ENCODE results near the gene TAOK3.
A peak's percentile ranks its signal among the peaks of the same experiment; 100 is the strongest.

TAOK3 gene

GRCh38 chr12:118327391-118327790 lies 45.3 kb downstream of the TAOK3 start:
- Histone ChIP-seq H3K4me3 (peak overlapping the region; percentile 42), H3K27ac (peak overlapping the region; percentile 84), H3K36me3 (ENCODE audit: insufficient read depth, low read length) (no peaks in the 10 kb centered on the region), H3K9me3 (ENCODE audit: low read depth, low read length) (no peaks in the 10 kb centered on the region), H3K9ac (ENCODE audit: insufficient read length) (no peak overlapping the region)
- TF ChIP-seq POLR2AphosphoS5 (IDR thresholded peaks at IDR 0.05; ENCODE audit: borderline replicate concordance, low read depth, low read length): no peak
- no peak for TF ChIP-seq EZH2 (IDR thresholded peaks at IDR 0.05)
- no peak for TF ChIP-seq FOXP2 (optimal IDR thresholded peaks at IDR 0.05; ENCODE audit: control extremely low read depth, extremely low read length, insufficient read depth)
- DNase-seq (ENCODE audit: low read depth, low spot score): peak; percentile 79

- TF ChIP-seq POLR2AphosphoS5 (IDR thresholded peaks at IDR 0.05; ENCODE audit: borderline replicate concordance, low read depth, low read length): no peak; the same call in 1 of the 2 replicates
- TF ChIP-seq FOXP2 (optimal IDR thresholded peaks at IDR 0.05; ENCODE audit: control extremely low read depth, extremely low read length, insufficient read depth): peak; percentile 47
- DNase-seq (ENCODE audit: low read depth, low spot score): peak; percentile 82
- Histone ChIP-seq H3K36me3 (ENCODE audit: insufficient read depth, low read length) (no peaks in the 10 kb centered on the region), H3K4me3 (peak overlapping the region; percentile 42; the same call in 1 of the 2 replicates), H3K9ac (ENCODE audit: insufficient read length) (no peak overlapping the region), H3K27ac (peak overlapping the region; percentile 84), H3K9me3 (ENCODE audit: low read depth, low read length) (no peaks in the 10 kb centered on the region)
These were observed 45.7 kb downstream of the TAOK3 start for GRCh38 chr12:118326991-118327390.

- Histone ChIP-seq H3K4me3 (no peak overlapping the region), H3K36me3 (ENCODE audit: insufficient read depth, low read length) (no peaks in the 10 kb centered on the region), H3K9ac (ENCODE audit: insufficient read length) (no peak overlapping the region), H3K27ac (no peak overlapping the region), H3K9me3 (ENCODE audit: low read depth, low read length) (no peaks in the 10 kb centered on the region)
- no peak for TF ChIP-seq EZH2 (IDR thresholded peaks at IDR 0.05)
- TF ChIP-seq POLR2AphosphoS5 (IDR thresholded peaks at IDR 0.05; ENCODE audit: borderline replicate concordance, low read depth, low read length): no peak
- TF ChIP-seq FOXP2 (optimal IDR thresholded peaks at IDR 0.05; ENCODE audit: control extremely low read depth, extremely low read length, insufficient read depth): no peak
- DNase-seq (ENCODE audit: low read depth, low spot score): no peak
These were observed 47.6 kb downstream of the TAOK3 start for GRCh38 chr12:118325081-118325480.

GRCh38 chr12:118319627-118320026 lies 53.1 kb downstream of the TAOK3 start:
- DNase-seq (ENCODE audit: low read depth, low spot score): no peak
- Histone ChIP-seq H3K9me3 (ENCODE audit: low read depth, low read length) (no peaks in the 10 kb centered on the region), H3K4me3 (no peak overlapping the region), H3K27ac (no peak overlapping the region), H3K9ac (ENCODE audit: insufficient read length) (no peak overlapping the region), H3K36me3 (ENCODE audit: insufficient read depth, low read length) (no peaks in the 10 kb centered on the region)
- TF ChIP-seq POLR2AphosphoS5 (IDR thresholded peaks at IDR 0.05; ENCODE audit: borderline replicate concordance, low read depth, low read length) (no peak), EZH2 (IDR thresholded peaks at IDR 0.05) (no peak), FOXP2 (optimal IDR thresholded peaks at IDR 0.05; ENCODE audit: control extremely low read depth, extremely low read length, insufficient read depth) (no peak)

GRCh38 chr12:118318744-118319143 lies 54.0 kb downstream of the TAOK3 start:
- H3K9me3 ChIP-seq (ENCODE audit: low read depth, low read length): no peaks in the 10 kb centered on the region
- DNase-seq (ENCODE audit: low read depth, low spot score): no peak
- H3K9ac ChIP-seq (ENCODE audit: insufficient read length): no peak overlapping the region
- no peak overlapping the region for H3K4me3 ChIP-seq
- H3K36me3 ChIP-seq (ENCODE audit: insufficient read depth, low read length): no peaks in the 10 kb centered on the region
- TF ChIP-seq EZH2 (IDR thresholded peaks at IDR 0.05): no peak
- TF ChIP-seq FOXP2 (optimal IDR thresholded peaks at IDR 0.05; ENCODE audit: control extremely low read depth, extremely low read length, insufficient read depth): no peak
- TF ChIP-seq POLR2AphosphoS5 (IDR thresholded peaks at IDR 0.05; ENCODE audit: borderline replicate concordance, low read depth, low read length): no peak
- H3K27ac ChIP-seq: no peak overlapping the region

- DNase-seq (ENCODE audit: low read depth, low spot score): no peak
- no peak overlapping the region for H3K9ac ChIP-seq (ENCODE audit: insufficient read length)
- H3K27ac ChIP-seq: no peak overlapping the region
- no peaks in the 10 kb centered on the region for H3K9me3 ChIP-seq (ENCODE audit: low read depth, low read length)
- H3K4me3 ChIP-seq: no peak overlapping the region
- TF ChIP-seq EZH2 (IDR thresholded peaks at IDR 0.05): no peak
- TF ChIP-seq FOXP2 (optimal IDR thresholded peaks at IDR 0.05; ENCODE audit: control extremely low read depth, extremely low read length, insufficient read depth): no peak
- no peak for TF ChIP-seq POLR2AphosphoS5 (IDR thresholded peaks at IDR 0.05; ENCODE audit: borderline replicate concordance, low read depth, low read length)
- H3K36me3 ChIP-seq (ENCODE audit: insufficient read depth, low read length): no peaks in the 10 kb centered on the region
These were observed 55.0 kb downstream of the TAOK3 start for GRCh38 chr12:118317729-118318128.

GRCh38 chr12:118315821-118316220 lies 56.9 kb downstream of the TAOK3 start:
- no peaks in the 10 kb centered on the region for H3K9me3 ChIP-seq (ENCODE audit: low read depth, low read length)
- H3K36me3 ChIP-seq (ENCODE audit: insufficient read depth, low read length): no peaks in the 10 kb centered on the region
- DNase-seq (ENCODE audit: low read depth, low spot score): no peak
- no peak overlapping the region for H3K4me3 ChIP-seq
- no peak overlapping the region for H3K27ac ChIP-seq
- no peak for TF ChIP-seq FOXP2 (optimal IDR thresholded peaks at IDR 0.05; ENCODE audit: control extremely low read depth, extremely low read length, insufficient read depth)
- no peak for TF ChIP-seq POLR2AphosphoS5 (IDR thresholded peaks at IDR 0.05; ENCODE audit: borderline replicate concordance, low read depth, low read length)
- TF ChIP-seq EZH2 (IDR thresholded peaks at IDR 0.05): no peak
- H3K9ac ChIP-seq (ENCODE audit: insufficient read length): no peak overlapping the region

- Histone ChIP-seq H3K9me3 (ENCODE audit: low read depth, low read length) (no peaks in the 10 kb centered on the region), H3K27ac (no peak overlapping the region), H3K36me3 (ENCODE audit: insufficient read depth, low read length) (no peaks in the 10 kb centered on the region), H3K4me3 (no peak overlapping the region), H3K9ac (ENCODE audit: insufficient read length) (no peak overlapping the region)
- no peak for DNase-seq (ENCODE audit: low read depth, low spot score)
- TF ChIP-seq EZH2 (IDR thresholded peaks at IDR 0.05): no peak
- TF ChIP-seq FOXP2 (optimal IDR thresholded peaks at IDR 0.05; ENCODE audit: control extremely low read depth, extremely low read length, insufficient read depth): no peak
- no peak for TF ChIP-seq POLR2AphosphoS5 (IDR thresholded peaks at IDR 0.05; ENCODE audit: borderline replicate concordance, low read depth, low read length)
These were observed 60.1 kb downstream of the TAOK3 start for GRCh38 chr12:118312578-118312977.

GRCh38 chr12:118311666-118312065 lies 61.0 kb downstream of the TAOK3 start:
- Histone ChIP-seq H3K9me3 (ENCODE audit: low read depth, low read length) (no peaks in the 10 kb centered on the region), H3K4me3 (no peak overlapping the region), H3K9ac (ENCODE audit: insufficient read length) (no peak overlapping the region), H3K27ac (no peak overlapping the region), H3K36me3 (ENCODE audit: insufficient read depth, low read length) (no peaks in the 10 kb centered on the region)
- TF ChIP-seq POLR2AphosphoS5 (IDR thresholded peaks at IDR 0.05; ENCODE audit: borderline replicate concordance, low read depth, low read length) (no peak), EZH2 (IDR thresholded peaks at IDR 0.05) (no peak), FOXP2 (optimal IDR thresholded peaks at IDR 0.05; ENCODE audit: control extremely low read depth, extremely low read length, insufficient read depth) (no peak)
- DNase-seq (ENCODE audit: low read depth, low spot score): no peak
